Caco-2 (cell line): ENCODE results near the gene NRBF2. TPM values are rescaled to one million over a fixed set of nuclear protein-coding genes. Genes with fewer than 3 reads are reported as not detected.
"Not testable (repeated sequence)": the region's sequence is repeated elsewhere in the genome, so short reads cannot be mapped to it uniquely, and the experiment has no call there.

ENCODE experiments used
- BruUV-seq: library from RNA; stranded (reverse); fragments of 400-500 nt; replicated peaks from 2 replicates; lab custom pipeline; 2021; lab: Mats Ljungman, UMichigan
- CTCF ChIA-PET: fragments of 300-600 bp; sonication (Branson Sonifier 250); formaldehyde crosslinking; loops from one replicate; lab custom pipeline; 2022; ENCODE audit warnings: antibody characterized with exemption; lab: Charles Lee
- POLR2A ChIA-PET: fragments of 300-600 bp; sonication (Branson Sonifier 250); formaldehyde crosslinking; loops from one replicate; lab custom pipeline; 2022; ENCODE audit warnings: antibody characterized with exemption; lab: Charles Lee
- DNase-seq, 2 experiments: peaks; one replicate each; pipeline versions ENCODE4 v3.0.0 to v3.0.0-alpha.2; 2020 to 2022
- H3K27me3 ChIP-seq: replicated peaks from 2 replicates; pipeline ENCODE4 v1.6.0; 2011; ENCODE audit warnings: low read length; ENCODE audit not compliant: control insufficient read depth, insufficient read depth
- H3K36me3 ChIP-seq: 2 replicates; pipeline ENCODE4 v1.5.1; 2011; ENCODE audit warnings: low read length; ENCODE audit not compliant: control insufficient read depth, insufficient read depth
- H3K4me1 ChIP-seq: fragments of 250-450 bp; sonication (Bioruptor Pico); 2 replicates; pipeline ENCODE4 v1.5.1; 2020; ENCODE audit warnings: mild to moderate bottlenecking
- H3K4me3 ChIP-seq: 2 replicates; pipeline ENCODE4 v1.5.1; 2011; ENCODE audit warnings: low read depth, mild to moderate bottlenecking, control low read depth, low read length
- H3K9me3 ChIP-seq: fragments of 250-450 bp; sonication (Bioruptor Pico); 2 replicates; pipeline ENCODE4 v1.5.1; 2020; ENCODE audit warnings: mild to moderate bottlenecking, moderate library complexity
- H3K27ac Mint-ChIP-seq: one replicate; pipeline ENCODE4 v1.8.0; 2022; ENCODE audit warnings: mixed read lengths; ENCODE audit not compliant: unreplicated experiment
- H3K27me3 Mint-ChIP-seq: one replicate; pipeline ENCODE4 v1.8.0; 2022; ENCODE audit warnings: mixed read lengths; ENCODE audit not compliant: insufficient read depth, unreplicated experiment
- H3K36me3 Mint-ChIP-seq: one replicate; pipeline ENCODE4 v1.8.0; 2022; ENCODE audit warnings: mild to moderate bottlenecking, mixed read lengths; ENCODE audit not compliant: insufficient read depth, unreplicated experiment
- H3K4me1 Mint-ChIP-seq: one replicate; pipeline ENCODE4 v1.8.0; 2022; ENCODE audit warnings: low read depth, mixed read lengths; ENCODE audit not compliant: unreplicated experiment
- H3K4me3 Mint-ChIP-seq: one replicate; pipeline ENCODE4 v1.8.0; 2022; ENCODE audit warnings: mild to moderate bottlenecking, moderate library complexity, mixed read lengths; ENCODE audit not compliant: unreplicated experiment
- H3K9me3 Mint-ChIP-seq: one replicate; pipeline ENCODE4 v1.8.0; 2022; ENCODE audit warnings: mixed read lengths; ENCODE audit not compliant: unreplicated experiment
- CTCF ChIP-seq, 2 experiments: fragments of 200-600 bp in 1 of 2; IDR thresholded peaks; 1 replicate in 1 of 2; 2 replicates in 1 of 2; pipeline versions ENCODE4 v1.5.1 to v1.8.0; 2011 to 2022; ENCODE audit warnings: antibody characterized with exemption in 1 of 2, control low read depth in 1 of 2, inconsistent platforms in 1 of 2, low read depth in 1 of 2, low read length in 1 of 2, mild to moderate bottlenecking in 1 of 2, moderate library complexity in 1 of 2; ENCODE audit not compliant: insufficient read depth in 1 of 2, severe bottlenecking in 1 of 2, unreplicated experiment in 1 of 2
- intact Hi-C: fragments of 100-400 bp; cut with micrococcal nuclease; formaldehyde crosslinking; loops from one replicate; pipeline ENCODE4 v1.10.0; 2022; ENCODE audit not compliant: unreplicated experiment
- total RNA-seq: library from RNA; stranded (reverse); gene quantifications from 2 replicates; pipeline ENCODE4 v1.2.3, GENCODE V29; 2022

The NRBF2 gene
- total RNA-seq, 1 experiment from 2014 or later: 52.5 TPM

- no peaks in the 10 kb centered on the region; the same call in 1 of the 2 replicates for H3K9me3 ChIP-seq
- H3K9me3 Mint-ChIP-seq: no peaks in the 10 kb centered on the region
- intact Hi-C loops: no loop called here
- H3K4me1 Mint-ChIP-seq: no peaks in the 10 kb centered on the region
- no peaks in the 10 kb centered on the region for H3K4me1 ChIP-seq
- BruUV-seq: no TSS peak
- ChIA-PET CTCF (no interaction called here), POLR2A (no interaction called here)
- no peak overlapping the region for H3K27ac Mint-ChIP-seq
- H3K27me3 Mint-ChIP-seq: peaks cover 3% of the 10 kb centered on the region
- no peak overlapping the region for H3K4me3 ChIP-seq
- H3K36me3 Mint-ChIP-seq: no peaks in the 10 kb centered on the region
- TF ChIP-seq CTCF (IDR thresholded peaks at IDR 0.05; ENCODE audit: insufficient read depth in 1 of 2, low read depth in 1 of 2, low read length in 1 of 2, severe bottlenecking in 1 of 2, unreplicated experiment in 1 of 2): no peak
- H3K27me3 ChIP-seq: no peaks in the 10 kb centered on the region
- no peaks in the 10 kb centered on the region for H3K36me3 ChIP-seq
- no peak for DNase-seq
- no peak overlapping the region for H3K4me3 Mint-ChIP-seq
These were observed 38.2 kb upstream of the NRBF2 start for GRCh38 chr10:63094881-63095280.

GRCh38 chr10:63099734-63100133 is 33.4 kb upstream of the NRBF2 start:
- Mint-ChIP-seq H3K4me3 (no peak overlapping the region), H3K4me1 (no peaks in the 10 kb centered on the region)

GRCh38 chr10:63101091-63101490 is 32.0 kb upstream of the NRBF2 start:
- H3K36me3 Mint-ChIP-seq, H3K27me3 ChIP-seq, intact Hi-C loops, H3K27me3 Mint-ChIP-seq, H3K4me1 ChIP-seq, H3K27ac Mint-ChIP-seq, H3K4me3 Mint-ChIP-seq, POLR2A ChIA-PET, CTCF ChIA-PET, H3K4me1 Mint-ChIP-seq, BruUV-seq, H3K9me3 ChIP-seq, H3K36me3 ChIP-seq, DNase-seq, H3K4me3 ChIP-seq: not testable (repeated sequence)
- H3K9me3 Mint-ChIP-seq: peaks cover 21% of the 10 kb centered on the region

More at GRCh38 chr10:63099734-63100133, 33.4 kb upstream of the NRBF2 start:
- no TSS peak for BruUV-seq
- H3K4me3 ChIP-seq: no peak overlapping the region
- H3K36me3 ChIP-seq: no peaks in the 10 kb centered on the region
- TF ChIP-seq CTCF (IDR thresholded peaks at IDR 0.05; ENCODE audit: insufficient read depth in 1 of 2, low read depth in 1 of 2, low read length in 1 of 2, severe bottlenecking in 1 of 2, unreplicated experiment in 1 of 2): no peak
- Mint-ChIP-seq H3K27me3 (peaks cover 8% of the 10 kb centered on the region), H3K27ac (no peak overlapping the region), H3K36me3 (no peaks in the 10 kb centered on the region), H3K9me3 (peaks cover 21% of the 10 kb centered on the region)
- H3K9me3 ChIP-seq: no peaks in the 10 kb centered on the region; the same call in 1 of the 2 replicates
- H3K4me1 ChIP-seq: no peaks in the 10 kb centered on the region
- ChIA-PET CTCF (interaction anchor here (0.5 kb wide), 2 partner anchors 16 to 239 kb away, joined by 3 to 7 read pairs; no protein-coding TSS in a partner anchor), POLR2A (no interaction called here)
- DNase-seq: no peak
- no peaks in the 10 kb centered on the region for H3K27me3 ChIP-seq
- intact Hi-C loops: no loop called here

GRCh38 chr10:63102279-63102883 is 30.7 kb upstream of the NRBF2 start:
- H3K36me3 ChIP-seq, H3K27ac Mint-ChIP-seq, H3K9me3 ChIP-seq, H3K36me3 Mint-ChIP-seq, H3K4me1 ChIP-seq, H3K4me3 ChIP-seq, H3K4me1 Mint-ChIP-seq, intact Hi-C loops, H3K27me3 ChIP-seq, BruUV-seq, POLR2A ChIA-PET, DNase-seq, H3K4me3 Mint-ChIP-seq: not testable (repeated sequence)
- CTCF ChIA-PET: interaction anchor here (0.7 kb wide), 1 partner anchor 1400 kb away, joined by 4 read pairs; no protein-coding TSS in a partner anchor
- Mint-ChIP-seq H3K27me3 (peaks cover 13% of the 10 kb centered on the region), H3K9me3 (peaks cover 21% of the 10 kb centered on the region)

GRCh38 chr10:63103178-63103577 is 29.9 kb upstream of the NRBF2 start:
- H3K9me3 ChIP-seq, H3K4me3 ChIP-seq, H3K27ac Mint-ChIP-seq, intact Hi-C loops, H3K4me1 ChIP-seq, H3K36me3 ChIP-seq, H3K36me3 Mint-ChIP-seq, CTCF ChIA-PET, H3K27me3 ChIP-seq, H3K4me1 Mint-ChIP-seq, H3K4me3 Mint-ChIP-seq, DNase-seq, BruUV-seq, POLR2A ChIA-PET: not testable (repeated sequence)
- Mint-ChIP-seq H3K9me3 (peaks cover 21% of the 10 kb centered on the region), H3K27me3 (peaks cover 13% of the 10 kb centered on the region)
